LHCN-M2 (cell line): ENCODE data around the gene PCDH9. TPM values are rescaled to one million over a fixed set of nuclear protein-coding genes. Genes with fewer than 3 reads are reported as not detected.

Experiments used
- DNase-seq: peaks from one replicate; pipeline ENCODE4 v3.0.0-alpha.2; 2012; ENCODE audit warnings: low read depth
- total RNA-seq: library from RNA; depleted of rRNA; stranded (reverse); fragments of >200 nt; gene quantifications from 2 replicates; pipeline ENCODE4 v1.2.3, GENCODE V29; 2014

PCDH9 gene
- total RNA-seq, 1 experiment from 2014 or later: 90.6 TPM

DNA sequence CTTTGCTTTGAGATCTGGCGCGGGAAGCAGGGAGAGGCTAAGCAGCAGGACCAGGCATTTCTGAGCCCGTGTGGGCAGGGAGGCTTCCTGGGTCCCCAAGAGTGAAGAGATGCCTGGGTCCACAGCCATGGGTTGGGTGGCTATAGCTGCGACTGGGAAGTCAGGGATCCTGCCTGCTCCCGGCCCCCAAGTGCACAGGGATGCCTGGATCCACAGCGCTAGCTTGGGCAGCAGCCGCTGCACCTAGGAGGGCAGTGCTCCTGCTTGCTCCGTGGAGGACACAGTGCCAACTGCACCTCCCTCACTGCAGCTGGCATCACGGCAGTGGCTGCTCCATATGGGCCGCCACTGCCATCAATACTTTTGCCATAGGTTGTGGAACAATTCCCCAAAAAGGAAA, 384.7 kb downstream of the PCDH9 start:
- no peak for DNase-seq

DNA sequence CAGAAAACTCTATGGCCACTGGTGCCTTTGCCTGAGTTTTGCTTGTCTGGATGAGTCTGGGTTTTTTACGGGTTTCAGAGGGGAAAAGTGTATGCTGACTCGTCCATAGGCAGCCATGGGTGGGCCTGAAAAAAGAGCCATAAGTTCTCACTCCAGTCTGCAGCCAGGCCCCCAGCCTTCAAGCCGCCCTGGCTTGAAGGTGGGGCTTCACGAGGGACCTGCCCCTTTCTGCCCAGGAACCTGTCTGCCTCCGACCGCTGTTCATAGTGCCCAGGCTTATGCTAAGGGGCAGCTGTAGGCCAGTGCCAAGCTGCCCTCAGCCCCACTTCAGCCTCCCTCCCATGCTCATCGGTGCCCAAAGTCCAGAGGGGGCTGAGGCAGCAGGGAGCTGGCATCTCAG, 385.2 kb downstream of the PCDH9 start:
- DNase-seq: no peak

- peak; percentile 23 for DNase-seq
Measured at GRCh38 chr13:66842766-66843165, 387.4 kb downstream of the PCDH9 start.

- no peak for DNase-seq
Measured at GRCh38 chr13:66840621-66841020, 389.5 kb downstream of the PCDH9 start.

GRCh38 chr13:66837246-66837645, 392.9 kb downstream of the PCDH9 start:
- DNase-seq: no peak

GRCh38 chr13:66835040-66835628, 395.0 kb downstream of the PCDH9 start:
- DNase-seq: peak; percentile 60

DNA sequence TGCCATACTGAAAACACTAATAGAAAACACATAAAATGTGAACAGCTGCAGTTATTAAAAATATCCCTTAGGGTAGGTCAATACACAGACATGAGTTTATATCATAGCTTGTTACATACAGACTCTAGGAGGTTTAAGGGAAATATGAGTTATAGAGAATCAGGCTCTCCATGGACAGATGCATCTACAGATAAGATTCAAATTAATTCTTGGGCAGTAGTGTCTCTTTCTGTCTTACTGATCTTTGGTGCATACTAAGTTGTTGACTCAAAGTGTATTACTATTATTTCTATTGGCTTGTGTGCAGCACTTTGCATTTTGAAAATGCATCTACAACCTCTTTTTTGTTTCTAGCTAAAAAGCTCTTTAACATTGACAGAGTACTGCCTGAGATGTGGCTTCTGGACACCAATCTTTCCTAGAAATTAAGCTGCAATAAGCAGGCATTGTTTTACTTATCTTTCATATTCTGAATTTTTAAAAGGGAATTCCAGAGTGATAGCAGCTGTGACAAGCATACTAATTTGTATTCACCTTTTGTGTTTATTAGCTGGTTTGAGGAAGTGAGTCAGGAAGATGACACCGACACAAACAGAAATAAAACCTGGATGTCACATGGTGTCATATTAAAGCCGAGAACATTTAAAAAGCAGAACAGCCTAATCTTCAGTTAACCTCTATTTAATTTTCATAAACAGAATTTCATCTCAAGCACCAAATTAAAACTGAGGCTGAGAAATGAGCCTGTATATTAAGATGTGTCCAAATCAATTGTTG, 399.0 kb downstream of the PCDH9 start:
- peak; percentile 1 for DNase-seq

GRCh38 chr13:66829803-66830202, 400.3 kb downstream of the PCDH9 start:
- DNase-seq: no peak

- DNase-seq: peak; percentile 33
Measured at GRCh38 chr13:66826398-66826797, 403.7 kb downstream of the PCDH9 start.

GRCh38 chr13:66821551-66821950, 408.6 kb downstream of the PCDH9 start:
- DNase-seq: no peak

GRCh38 chr13:66811455-66811854, 418.7 kb downstream of the PCDH9 start:
- DNase-seq: no peak

- no peak for DNase-seq
Measured at GRCh38 chr13:66809485-66809884, 420.7 kb downstream of the PCDH9 start.

DNA sequence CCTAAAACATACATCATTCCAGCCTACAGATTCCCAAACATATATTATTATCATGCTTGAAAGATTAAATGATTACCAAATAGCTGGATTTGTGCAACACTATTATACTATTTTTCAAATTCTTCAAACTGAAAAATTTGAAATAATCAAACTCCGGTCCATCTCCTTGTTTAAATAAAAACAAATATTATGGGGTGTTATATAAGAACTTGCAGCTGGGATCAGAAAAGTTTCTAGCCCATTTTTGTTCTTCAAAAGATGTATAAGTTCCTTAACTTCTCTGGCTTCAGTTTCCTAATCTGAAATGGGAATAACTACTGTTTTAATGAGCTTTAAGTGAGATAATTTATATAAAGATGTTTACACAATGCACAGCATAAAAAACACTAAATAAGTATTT, 422.9 kb downstream of the PCDH9 start:
- DNase-seq: no peak

DNA sequence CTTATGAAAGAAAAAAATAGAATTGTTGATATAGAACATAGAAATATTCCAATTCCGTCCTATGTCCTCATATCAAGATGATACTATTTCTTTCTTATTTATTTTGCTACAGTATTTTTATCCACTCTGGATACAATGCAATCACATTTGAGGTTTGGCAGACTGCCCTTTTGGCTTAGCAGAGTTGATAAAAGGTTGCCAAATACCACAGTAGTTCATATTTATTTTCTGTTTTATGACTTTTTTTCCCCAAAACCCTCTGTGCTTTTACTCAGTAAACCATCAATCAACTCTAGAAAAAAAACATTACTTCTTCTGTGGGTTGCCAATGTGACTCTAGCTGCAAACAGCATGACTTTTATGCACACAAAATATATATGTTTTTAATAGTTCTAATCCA, 424.5 kb downstream of the PCDH9 start:
- DNase-seq: peak; percentile 77

DNA sequence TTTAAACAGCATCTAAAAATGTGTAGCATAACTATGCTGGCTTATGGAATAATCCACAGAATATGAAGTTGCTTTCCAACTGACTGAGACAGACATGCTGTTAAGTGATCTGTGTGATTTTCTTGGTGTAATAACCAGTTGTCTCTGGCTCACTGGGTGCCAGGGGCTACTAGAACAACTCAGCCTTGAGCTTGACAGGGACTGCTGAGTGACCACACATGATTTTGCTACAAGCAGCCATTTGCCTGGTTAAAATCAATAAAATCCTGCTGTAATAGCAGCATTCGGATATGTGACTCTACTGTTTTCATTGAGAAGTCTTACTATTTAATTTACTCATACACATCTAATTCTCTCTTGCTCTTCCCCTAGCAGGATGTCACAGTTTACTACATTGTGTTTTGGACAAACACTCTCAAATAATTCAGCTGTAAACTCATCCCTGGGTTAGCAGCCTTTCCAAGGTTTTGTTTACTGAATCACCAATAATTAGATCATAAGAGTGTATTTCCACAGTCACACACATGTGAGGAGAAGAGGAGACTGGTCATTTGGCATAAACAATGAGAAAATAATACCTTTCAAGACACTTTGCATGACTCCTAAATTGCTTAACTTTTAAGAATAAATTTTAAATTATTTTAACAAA, 426.2 kb downstream of the PCDH9 start:
- DNase-seq: peak; percentile 31

- DNase-seq: no peak
Measured at GRCh38 chr13:66803013-66803807, 426.9 kb downstream of the PCDH9 start.

- DNase-seq: no peak
Measured at GRCh38 chr13:66795636-66796035, 434.5 kb downstream of the PCDH9 start.

DNA sequence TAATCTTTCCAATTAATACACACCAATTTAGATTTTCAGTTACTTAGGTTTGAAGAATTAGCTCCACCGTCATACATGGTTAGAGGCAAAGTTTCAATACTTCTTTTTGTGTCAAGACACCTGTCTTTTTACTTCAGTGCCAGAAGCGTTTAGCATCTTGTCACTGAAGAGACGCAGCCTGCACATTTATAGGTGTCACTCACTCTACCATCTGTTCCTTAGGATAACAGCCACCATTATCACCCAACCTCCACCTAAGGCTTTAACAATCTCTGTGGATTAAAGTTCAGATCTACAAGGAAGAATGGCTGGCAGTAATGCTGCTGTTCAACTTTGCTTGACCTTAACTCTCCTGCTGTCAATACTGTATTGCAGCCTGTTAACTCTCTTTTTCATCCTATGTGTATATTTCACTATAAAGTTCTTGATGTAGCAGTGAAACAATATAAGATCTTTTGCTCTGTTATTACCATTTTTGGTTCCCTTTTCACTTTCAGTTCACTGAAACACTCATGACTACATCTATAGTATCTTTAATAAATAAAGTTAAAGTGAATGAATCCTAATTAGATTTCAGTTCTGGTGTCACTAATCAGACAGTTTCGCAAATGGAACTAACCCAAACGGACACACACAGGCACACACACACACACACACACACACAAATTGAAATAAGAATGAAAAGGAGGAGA, 435.6 kb downstream of the PCDH9 start:
- no peak for DNase-seq

GRCh38 chr13:66790861-66791260, 439.3 kb downstream of the PCDH9 start:
- no peak for DNase-seq

DNA sequence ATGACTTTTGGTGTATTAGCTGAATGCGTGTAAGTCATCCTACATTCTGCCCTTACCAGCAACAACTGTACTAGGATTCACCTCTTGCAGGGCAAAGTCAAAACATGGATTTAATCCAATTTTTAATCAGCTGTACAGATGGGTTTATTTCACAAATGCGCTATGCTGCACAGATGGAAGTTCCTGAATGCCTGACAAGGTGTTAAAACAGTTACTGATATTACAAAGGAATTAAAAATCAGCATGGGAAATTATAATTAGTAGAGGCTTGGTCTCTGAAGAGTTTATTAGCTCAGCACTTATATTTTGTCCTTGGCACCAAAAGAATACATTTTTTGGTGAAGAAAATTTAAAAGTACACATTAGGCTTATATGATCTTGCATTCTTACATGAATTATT, 448.9 kb downstream of the PCDH9 start:
- DNase-seq: no peak

GRCh38 chr13:66780814-66781213, 449.3 kb downstream of the PCDH9 start:
- DNase-seq: peak; percentile 71
